Epithelial cell of umbilical artery (primary cell): ENCODE measurements around the gene PYDC2. TPM values are rescaled to one million over a fixed set of nuclear protein-coding genes. Genes with fewer than 3 reads are reported as not detected.

Source experiments
- total RNA-seq: library from RNA; depleted of rRNA; stranded (reverse); fragments of >200 nt; gene quantifications from 2 replicates; pipeline ENCODE4 v1.2.3, GENCODE V29; 2014

Gene PYDC2
- total RNA-seq: not detected in 2 replicates

DNA sequence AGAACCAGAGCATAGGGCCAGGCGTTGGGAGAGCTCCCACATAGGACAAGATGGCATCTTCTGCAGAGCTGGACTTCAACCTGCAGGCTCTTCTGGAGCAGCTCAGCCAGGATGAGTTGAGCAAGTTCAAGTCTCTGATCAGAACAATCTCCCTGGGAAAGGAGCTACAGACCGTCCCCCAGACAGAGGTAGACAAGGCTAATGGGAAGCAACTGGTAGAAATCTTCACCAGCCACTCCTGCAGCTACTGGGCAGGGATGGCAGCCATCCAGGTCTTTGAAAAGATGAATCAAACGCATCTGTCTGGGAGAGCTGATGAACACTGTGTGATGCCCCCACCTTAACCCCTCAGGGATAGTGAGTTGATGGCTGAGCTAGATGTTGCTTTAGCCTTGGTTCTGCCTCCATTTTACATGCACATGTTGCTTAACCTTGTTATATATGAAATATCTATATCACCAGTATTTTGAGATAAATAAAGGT lies at the start of gene PYDC2:
TSS of gene PYDC2 (plus strand) at position 51 of the 483 bp plus-strand sequence. CDS start at position 51, 0 bp downstream.

Other genes with a start within 250 kb of the PYDC2 start
- 155 and 191 TPM in 2 replicates for gene CCDC50, start 131.8 kb upstream of the PYDC2 start, total RNA-seq
- gene UTS2B, start 130.6 kb upstream of the PYDC2 start, total RNA-seq: under 0.01 and 0.46 TPM in 2 replicates